Nephron progenitor cell (in vitro differentiated cells): Measurements from ENCODE around the gene HIVEP3.

ENCODE experiments used
- DNase-seq: peaks from one replicate; pipeline ENCODE4 v3.0.0; 2021
- H3K27ac Mint-ChIP-seq: 2 replicates; pipeline ENCODE4 v1.8.0; 2021; ENCODE audit warnings: mild to moderate bottlenecking, moderate library complexity, mixed read lengths
- H3K27me3 Mint-ChIP-seq: 2 replicates; pipeline ENCODE4 v1.8.0; 2021; ENCODE audit warnings: mild to moderate bottlenecking, low read depth, mixed read lengths; ENCODE audit not compliant: poor library complexity
- H3K36me3 Mint-ChIP-seq: 2 replicates; pipeline ENCODE4 v1.8.0; 2021; ENCODE audit warnings: low read depth, mixed read lengths
- H3K4me1 Mint-ChIP-seq: 2 replicates; pipeline ENCODE4 v1.8.0; 2021; ENCODE audit warnings: mixed read lengths
- H3K4me3 Mint-ChIP-seq: 2 replicates; pipeline ENCODE4 v1.8.0; 2021; ENCODE audit warnings: mild to moderate bottlenecking, moderate library complexity, mixed read lengths
- H3K9me3 Mint-ChIP-seq: 2 replicates; pipeline ENCODE4 v1.8.0; 2021; ENCODE audit warnings: mild to moderate bottlenecking, moderate library complexity, mixed read lengths
- TF ChIP-seq, protein P1 (sequence below): fragments of 200-600 bp; sonication (generic); IDR thresholded peaks from 2 replicates; pipeline ENCODE4 v1.5.0; 2021; ENCODE audit warnings: antibody characterized with exemption

Gene HIVEP3

DNA sequence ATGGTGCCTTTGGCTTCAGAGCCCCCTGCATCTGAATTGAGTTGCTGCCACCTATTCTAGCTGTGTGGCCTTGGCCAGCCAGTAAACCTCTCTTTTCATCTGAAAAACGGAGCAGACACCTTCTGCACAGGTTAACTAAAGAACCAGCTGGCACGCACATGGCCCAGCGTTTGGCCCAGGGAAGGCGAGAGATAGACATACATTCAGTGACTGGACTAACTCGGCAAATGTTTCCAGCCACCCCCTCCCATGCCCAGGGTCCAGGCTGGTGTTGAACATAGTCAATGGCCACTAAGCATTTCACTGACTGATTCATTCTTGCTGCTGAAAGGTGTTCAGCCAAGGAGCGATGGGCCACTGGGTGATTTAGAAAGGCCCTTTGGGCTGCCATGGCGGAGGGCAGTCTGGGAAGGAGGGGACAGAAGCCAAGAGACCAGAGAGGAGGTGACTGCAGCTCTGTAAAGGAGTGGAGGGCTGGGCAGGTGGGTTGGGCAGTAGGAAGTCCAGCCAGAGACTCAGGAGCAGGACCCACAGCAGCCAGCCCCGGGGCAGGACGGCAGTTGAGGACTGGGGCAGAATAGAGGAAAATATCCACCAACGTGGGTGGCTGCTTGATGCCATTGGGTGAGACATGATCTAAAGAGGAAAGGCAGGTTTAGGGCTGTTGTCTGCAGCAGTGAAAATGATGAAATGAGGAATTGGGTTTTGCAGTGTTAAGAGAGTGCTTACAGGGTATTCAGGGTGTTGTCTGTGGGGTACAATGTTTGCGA lies 184.3 kb downstream of the HIVEP3 start:
- peak overlapping the region; percentile 31 for H3K4me3 Mint-ChIP-seq
- no peaks in the 10 kb centered on the region for H3K36me3 Mint-ChIP-seq
- H3K27ac Mint-ChIP-seq = no peak overlapping the region
- peaks cover 11% of the 10 kb centered on the region for H3K27me3 Mint-ChIP-seq
- no peak for DNase-seq
- TF ChIP-seq, protein P1, sequence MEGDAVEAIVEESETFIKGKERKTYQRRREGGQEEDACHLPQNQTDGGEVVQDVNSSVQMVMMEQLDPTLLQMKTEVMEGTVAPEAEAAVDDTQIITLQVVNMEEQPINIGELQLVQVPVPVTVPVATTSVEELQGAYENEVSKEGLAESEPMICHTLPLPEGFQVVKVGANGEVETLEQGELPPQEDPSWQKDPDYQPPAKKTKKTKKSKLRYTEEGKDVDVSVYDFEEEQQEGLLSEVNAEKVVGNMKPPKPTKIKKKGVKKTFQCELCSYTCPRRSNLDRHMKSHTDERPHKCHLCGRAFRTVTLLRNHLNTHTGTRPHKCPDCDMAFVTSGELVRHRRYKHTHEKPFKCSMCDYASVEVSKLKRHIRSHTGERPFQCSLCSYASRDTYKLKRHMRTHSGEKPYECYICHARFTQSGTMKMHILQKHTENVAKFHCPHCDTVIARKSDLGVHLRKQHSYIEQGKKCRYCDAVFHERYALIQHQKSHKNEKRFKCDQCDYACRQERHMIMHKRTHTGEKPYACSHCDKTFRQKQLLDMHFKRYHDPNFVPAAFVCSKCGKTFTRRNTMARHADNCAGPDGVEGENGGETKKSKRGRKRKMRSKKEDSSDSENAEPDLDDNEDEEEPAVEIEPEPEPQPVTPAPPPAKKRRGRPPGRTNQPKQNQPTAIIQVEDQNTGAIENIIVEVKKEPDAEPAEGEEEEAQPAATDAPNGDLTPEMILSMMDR = no peak
- no peaks in the 10 kb centered on the region for H3K9me3 Mint-ChIP-seq
- peaks cover 62% of the 10 kb centered on the region for H3K4me1 Mint-ChIP-seq

- TF ChIP-seq, protein P1 = no peak
- peaks cover 62% of the 10 kb centered on the region for H3K4me1 Mint-ChIP-seq
- no peak overlapping the region for H3K4me3 Mint-ChIP-seq
- H3K36me3 Mint-ChIP-seq = no peaks in the 10 kb centered on the region
- H3K9me3 Mint-ChIP-seq = no peaks in the 10 kb centered on the region
- no peak overlapping the region for H3K27ac Mint-ChIP-seq
- peaks cover 14% of the 10 kb centered on the region for H3K27me3 Mint-ChIP-seq
- no peak for DNase-seq
Observed at GRCh38 chr1:41733725-41734124, 185.0 kb downstream of the HIVEP3 start.

DNA sequence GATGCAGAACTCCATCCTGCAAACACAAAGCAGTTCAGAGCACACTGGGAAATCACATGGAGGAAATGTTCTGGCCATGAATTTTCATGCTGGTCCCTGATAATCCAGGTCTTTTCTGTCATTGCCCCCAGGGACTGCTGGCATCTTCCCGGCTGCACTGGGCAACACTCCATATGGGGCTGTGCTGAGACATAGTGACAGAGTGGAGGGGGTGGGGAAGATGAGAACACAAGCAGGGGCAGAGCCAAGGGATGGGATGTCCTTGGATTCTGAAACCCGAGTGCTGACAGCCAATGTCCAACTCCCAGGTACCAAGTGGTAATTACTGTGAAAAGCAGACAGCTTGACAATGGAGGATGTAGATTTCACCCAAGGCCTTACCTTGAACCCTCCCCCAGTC lies 185.7 kb downstream of the HIVEP3 start:
- Mint-ChIP-seq H3K27me3 (peaks cover 14% of the 10 kb centered on the region), H3K4me3 (no peak overlapping the region), H3K4me1 (peaks cover 65% of the 10 kb centered on the region), H3K36me3 (no peaks in the 10 kb centered on the region), H3K27ac (no peak overlapping the region), H3K9me3 (no peaks in the 10 kb centered on the region)
- TF ChIP-seq, protein P1 = no peak
- DNase-seq = no peak

DNA sequence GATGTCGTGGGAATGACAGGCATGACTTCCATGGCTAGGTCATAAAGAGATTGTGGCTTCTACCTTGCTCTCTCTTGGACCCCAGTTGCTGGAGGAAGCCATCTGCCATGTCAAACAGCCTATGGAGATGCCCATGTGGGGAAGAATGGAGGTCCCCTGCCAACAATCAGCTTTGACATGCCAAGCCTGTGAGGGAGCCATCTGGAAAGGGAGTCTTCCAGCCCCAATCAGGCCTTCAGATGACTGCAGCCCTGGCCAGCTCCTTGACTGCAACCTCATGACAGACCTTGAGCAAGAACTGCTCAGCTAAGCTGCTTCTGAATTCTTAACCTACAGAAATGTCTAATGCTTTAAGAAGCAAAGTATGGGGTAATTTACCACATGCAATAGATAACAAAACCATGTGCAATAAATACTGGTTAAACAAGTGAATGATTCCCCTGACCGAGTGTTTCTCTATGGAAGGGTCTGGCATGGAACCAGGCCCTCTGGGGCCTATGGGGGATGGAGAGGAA lies 187.1 kb downstream of the HIVEP3 start:
- TF ChIP-seq, protein P1 = no peak
- no peaks in the 10 kb centered on the region for H3K36me3 Mint-ChIP-seq
- no peak overlapping the region for H3K4me3 Mint-ChIP-seq
- peaks cover 17% of the 10 kb centered on the region for H3K27me3 Mint-ChIP-seq
- no peaks in the 10 kb centered on the region for H3K9me3 Mint-ChIP-seq
- peaks cover 63% of the 10 kb centered on the region for H3K4me1 Mint-ChIP-seq
- DNase-seq = no peak
- H3K27ac Mint-ChIP-seq = no peak overlapping the region

DNA sequence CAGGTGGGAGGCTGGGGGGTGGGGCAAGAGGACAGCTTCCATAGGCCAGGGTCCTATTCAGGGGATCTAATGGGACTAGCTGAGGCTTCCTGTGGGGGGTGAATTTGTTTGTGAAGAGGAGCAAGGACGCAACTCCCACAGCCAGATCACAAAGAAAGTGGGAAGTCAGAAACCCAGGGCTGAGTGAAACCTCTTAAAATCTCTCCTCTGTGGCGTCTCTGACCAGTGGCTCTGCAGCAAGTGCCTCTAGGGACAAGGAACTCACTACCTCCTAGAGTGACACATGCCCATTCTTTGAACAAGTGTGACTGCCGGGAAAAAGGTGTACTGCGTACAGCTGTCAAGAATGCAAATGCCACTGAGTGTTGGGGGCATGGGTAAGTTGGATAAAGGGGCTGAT lies 187.9 kb downstream of the HIVEP3 start:
- Mint-ChIP-seq H3K4me1 (peaks cover 58% of the 10 kb centered on the region), H3K4me3 (no peak overlapping the region), H3K27me3 (peaks cover 18% of the 10 kb centered on the region), H3K36me3 (no peaks in the 10 kb centered on the region), H3K27ac (no peak overlapping the region), H3K9me3 (no peaks in the 10 kb centered on the region)
- TF ChIP-seq, protein P1 = no peak
- DNase-seq = no peak
